ENCODE measurements around the gene KSR2. TPM values are rescaled to one million over a fixed set of nuclear protein-coding genes. Genes with fewer than 3 reads are reported as not detected.

KSR2 gene
- total and polyA plus RNA-seq, 3 donors from 2014 or later, result 2.4 to 3.8 (median 2.4) TPM

GRCh38 chr12:117440384-117440783 lies 528.4 kb downstream of the KSR2 start:
- no peaks in the 10 kb centered on the region for H3K4me1 ChIP-seq
- no peak for DNase-seq
- H3K27ac ChIP-seq, result no peak overlapping the region
- no peak for TF ChIP-seq POLR2A (IDR thresholded peaks at IDR 0.05)
- TF ChIP-seq CTCF (IDR thresholded peaks at IDR 0.05), result no peak
- no peaks in the 10 kb centered on the region for H3K9me3 ChIP-seq
- intact Hi-C loops (cut with DNase I; ENCODE audit: low total_unique reads), result no loop called here
- WGBS, 2 donors, result 81 to 82% methylated on average over 2 of the region's 2 CpGs
- H3K36me3 ChIP-seq (ENCODE audit: low read depth, missing control alignments), result no peaks in the 10 kb centered on the region
- no peak overlapping the region for H3K4me3 ChIP-seq
- H3K27me3 ChIP-seq, result no peaks in the 10 kb centered on the region

GRCh38 chr12:117439531-117440001 lies 529.2 kb downstream of the KSR2 start:
- Histone ChIP-seq H3K36me3 (ENCODE audit: low read depth, missing control alignments) (no peaks in the 10 kb centered on the region), H3K27ac (no peak overlapping the region), H3K4me1 (no peaks in the 10 kb centered on the region), H3K27me3 (no peaks in the 10 kb centered on the region), H3K9me3 (no peaks in the 10 kb centered on the region), H3K4me3 (no peak overlapping the region)
- 43 to 57% methylated on average over 4 to 13 of the region's 13 CpGs for WGBS, 2 donors
- intact Hi-C loops (cut with DNase I; ENCODE audit: low total_unique reads), result no loop called here
- TF ChIP-seq CTCF (IDR thresholded peaks at IDR 0.05), result no peak
- no peak for TF ChIP-seq POLR2A (IDR thresholded peaks at IDR 0.05)
- no peak for DNase-seq

GRCh38 chr12:117438809-117439208 lies 530.0 kb downstream of the KSR2 start:
- Histone ChIP-seq H3K4me1 (no peaks in the 10 kb centered on the region), H3K4me3 (no peak overlapping the region), H3K27me3 (no peaks in the 10 kb centered on the region), H3K36me3 (ENCODE audit: low read depth, missing control alignments) (no peaks in the 10 kb centered on the region), H3K27ac (no peak overlapping the region), H3K9me3 (no peaks in the 10 kb centered on the region)
- no peak for TF ChIP-seq CTCF (IDR thresholded peaks at IDR 0.05)
- no peak for TF ChIP-seq POLR2A (IDR thresholded peaks at IDR 0.05)
- intact Hi-C loops (cut with DNase I; ENCODE audit: low total_unique reads), result no loop called here
- WGBS, 2 donors, result 86% methylated on average over 6 of the region's 6 CpGs
- no peak for DNase-seq

- no peak overlapping the region for H3K4me3 ChIP-seq
- intact Hi-C loops (cut with DNase I; ENCODE audit: low total_unique reads), result no loop called here
- no peaks in the 10 kb centered on the region for H3K9me3 ChIP-seq
- 77 to 83% methylated on average over 10 to 11 of the region's 11 CpGs for WGBS, 2 donors
- no peak overlapping the region for H3K27ac ChIP-seq
- no peaks in the 10 kb centered on the region for H3K36me3 ChIP-seq (ENCODE audit: low read depth, missing control alignments)
- no peak for DNase-seq
- no peaks in the 10 kb centered on the region for H3K27me3 ChIP-seq
- H3K4me1 ChIP-seq, result no peaks in the 10 kb centered on the region
- TF ChIP-seq POLR2A (IDR thresholded peaks at IDR 0.05) (no peak), CTCF (IDR thresholded peaks at IDR 0.05) (no peak)
These were observed 531.1 kb downstream of the KSR2 start for GRCh38 chr12:117437516-117438255.

- Histone ChIP-seq H3K27ac (no peak overlapping the region), H3K27me3 (no peaks in the 10 kb centered on the region), H3K4me3 (no peak overlapping the region), H3K4me1 (no peaks in the 10 kb centered on the region), H3K9me3 (no peaks in the 10 kb centered on the region), H3K36me3 (ENCODE audit: low read depth, missing control alignments) (no peaks in the 10 kb centered on the region)
- WGBS, 2 donors, result 69 to 89% methylated on average over 3 of the region's 3 CpGs
- TF ChIP-seq CTCF (IDR thresholded peaks at IDR 0.05), result no peak
- no peak for TF ChIP-seq POLR2A (IDR thresholded peaks at IDR 0.05)
- no peak for DNase-seq
- intact Hi-C loops (cut with DNase I; ENCODE audit: low total_unique reads), result no loop called here
These were observed 534.9 kb downstream of the KSR2 start for GRCh38 chr12:117433878-117434277.

Measured in testis (tissue), 3 donors.